ENCODE data around the gene RGS12. TPM values are rescaled to one million over a fixed set of nuclear protein-coding genes. Genes with fewer than 3 reads are reported as not detected.

The RGS12 gene
- total RNA-seq, 1 experiment from 2014 or later: 7.6 TPM

Other genes with a start within 250 kb of the RGS12 start
- gene HTT-AS, start 218.5 kb upstream of the RGS12 start, total RNA-seq (2014; rRNA removed; shearing (Covaris generic)): not detected in 2 replicates
- gene HTT, start 218.3 kb upstream of the RGS12 start, total RNA-seq (2014; rRNA removed; shearing (Covaris generic)): 11.7 and 19.6 TPM in 2 replicates
- gene MSANTD1, start 43.9 kb upstream of the RGS12 start, total RNA-seq (2014; rRNA removed; shearing (Covaris generic)): 0.10 and 0.12 TPM in 2 replicates
- not detected in 2 replicates for gene HGFAC, start 148.9 kb downstream of the RGS12 start, total RNA-seq (2014; rRNA removed; shearing (Covaris generic))
- not detected in 2 replicates for gene DOK7, start 170.3 kb downstream of the RGS12 start, total RNA-seq (2014; rRNA removed; shearing (Covaris generic))
- gene LRPAP1, start 239.4 kb downstream of the RGS12 start, total RNA-seq (2014; rRNA removed; shearing (Covaris generic)): 50.0 and 87.4 TPM in 2 replicates

Data from RPMI7951 (cell line).